HG03108 (cell line): ENCODE results near the gene CD244.

Experiments
- ATAC-seq: cut with Tn5 transposase; IDR thresholded peaks from one replicate; pipeline ENCODE4 v1.9.1; 2021; ENCODE audit warnings: moderate library complexity; ENCODE audit not compliant: unreplicated experiment

Gene CD244

DNA sequence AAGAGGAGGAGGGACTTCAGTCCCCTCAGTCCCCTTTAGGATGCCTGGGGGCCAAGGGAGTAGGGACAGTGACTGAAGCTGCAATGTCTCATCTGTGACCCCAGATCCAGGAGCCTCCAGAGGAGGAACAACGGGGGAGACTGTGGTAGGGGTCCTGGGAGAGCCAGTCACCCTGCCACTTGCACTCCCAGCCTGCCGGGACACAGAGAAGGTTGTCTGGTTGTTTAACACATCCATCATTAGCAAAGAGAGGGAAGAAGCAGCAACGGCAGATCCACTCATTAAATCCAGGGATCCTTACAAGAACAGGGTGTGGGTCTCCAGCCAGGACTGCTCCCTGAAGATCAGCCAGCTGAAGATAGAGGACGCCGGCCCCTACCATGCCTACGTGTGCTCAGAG lies 48.4 kb downstream of the CD244 start:
- ATAC-seq: no peak

DNA sequence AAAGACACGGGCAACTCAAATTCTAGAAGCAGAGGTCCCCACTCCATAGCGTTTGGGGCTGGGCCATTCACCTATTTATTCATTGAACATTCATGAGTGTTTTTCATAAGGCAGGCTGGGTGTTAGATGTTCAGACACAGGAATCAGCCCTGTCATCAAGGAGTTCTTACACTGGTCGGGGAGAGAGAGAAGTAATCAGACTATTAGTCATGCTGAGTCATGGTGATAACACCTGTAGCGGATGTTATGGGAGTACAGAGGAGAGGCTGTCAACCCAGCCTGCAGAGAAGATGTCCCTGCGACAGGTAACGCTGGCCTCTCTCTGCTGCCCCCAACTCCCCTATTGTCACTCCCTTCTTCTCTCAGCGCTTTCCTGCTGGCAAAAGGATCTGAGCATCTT lies 49.5 kb downstream of the CD244 start:
- ATAC-seq: no peak

DNA sequence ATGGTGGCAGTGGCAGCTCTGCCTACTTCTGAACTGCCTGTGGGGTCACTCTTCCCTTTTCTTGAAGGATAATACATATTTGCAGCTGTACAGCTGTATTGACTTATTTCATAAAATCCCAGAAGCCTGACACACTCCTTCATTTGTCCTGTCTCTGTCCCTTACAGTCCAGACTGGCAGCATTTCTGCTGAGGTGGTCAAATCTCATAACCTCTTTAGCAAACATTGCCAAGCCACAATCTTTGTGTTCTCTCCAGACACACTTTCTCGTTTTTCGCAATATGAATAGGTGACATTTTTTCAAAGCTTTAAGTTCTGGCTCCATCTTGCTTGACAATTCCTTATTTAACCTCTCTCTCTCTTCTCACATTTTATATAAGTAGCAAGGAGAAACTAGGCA lies 51.5 kb downstream of the CD244 start:
- no peak for ATAC-seq

DNA sequence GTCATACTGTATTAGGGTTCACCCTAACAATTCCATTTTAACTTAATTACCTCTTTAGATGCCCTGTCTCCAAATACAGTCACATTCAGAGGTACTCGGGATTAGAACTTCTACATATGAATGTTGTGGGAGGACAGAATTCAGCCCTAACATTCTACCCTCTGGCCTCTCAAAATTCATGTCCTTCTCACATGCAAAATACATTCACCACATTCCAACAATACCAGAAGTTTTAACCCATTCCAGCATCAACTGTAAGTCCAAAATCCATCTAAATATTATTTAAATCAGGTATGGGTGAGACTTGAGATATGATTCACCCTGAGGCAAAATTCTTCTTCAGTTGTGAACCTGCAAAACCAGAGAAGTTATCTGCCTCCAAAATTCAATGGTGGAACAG lies 52.2 kb downstream of the CD244 start:
- no peak for ATAC-seq

DNA sequence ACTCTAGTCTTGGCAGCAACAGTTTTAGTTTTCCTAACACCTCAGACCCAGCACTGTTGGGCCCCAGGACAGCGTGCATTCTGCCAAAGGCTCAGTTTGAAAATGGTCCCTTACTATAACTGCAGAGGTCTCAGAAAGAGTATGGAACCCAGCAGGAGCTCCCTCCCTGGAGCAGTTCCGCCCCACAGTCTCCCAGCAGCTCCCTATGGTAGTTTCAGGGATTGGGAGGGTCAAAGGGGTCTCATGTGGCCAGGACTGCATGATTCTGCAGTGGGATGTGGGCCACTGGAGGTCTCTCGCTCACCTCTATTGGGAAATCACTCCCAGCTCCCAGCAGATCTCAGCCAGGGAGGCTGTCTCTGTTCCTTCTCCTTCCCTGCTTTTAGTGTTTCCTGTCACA lies 54.4 kb downstream of the CD244 start:
- ATAC-seq: no peak

DNA sequence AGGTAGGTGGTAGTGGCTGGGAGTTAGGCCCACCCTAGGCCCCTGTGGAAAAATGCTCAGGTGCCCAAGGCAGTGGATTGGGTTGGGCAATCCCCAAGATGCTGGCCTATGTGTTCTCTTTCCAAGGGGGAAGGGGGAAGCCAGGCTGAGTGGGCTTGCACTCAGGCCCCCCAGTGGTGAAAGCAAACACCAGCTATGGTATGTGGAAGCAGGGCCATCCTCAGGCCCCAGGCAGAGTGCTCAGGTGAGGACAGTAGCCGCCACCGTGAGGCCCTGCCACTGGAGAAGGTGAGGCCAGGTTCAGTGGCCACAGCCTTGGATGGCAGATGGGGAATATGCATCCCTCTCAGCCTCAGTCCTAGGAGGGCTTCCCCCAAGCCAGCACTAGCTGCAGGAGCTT lies 54.9 kb downstream of the CD244 start:
- ATAC-seq: no peak

DNA sequence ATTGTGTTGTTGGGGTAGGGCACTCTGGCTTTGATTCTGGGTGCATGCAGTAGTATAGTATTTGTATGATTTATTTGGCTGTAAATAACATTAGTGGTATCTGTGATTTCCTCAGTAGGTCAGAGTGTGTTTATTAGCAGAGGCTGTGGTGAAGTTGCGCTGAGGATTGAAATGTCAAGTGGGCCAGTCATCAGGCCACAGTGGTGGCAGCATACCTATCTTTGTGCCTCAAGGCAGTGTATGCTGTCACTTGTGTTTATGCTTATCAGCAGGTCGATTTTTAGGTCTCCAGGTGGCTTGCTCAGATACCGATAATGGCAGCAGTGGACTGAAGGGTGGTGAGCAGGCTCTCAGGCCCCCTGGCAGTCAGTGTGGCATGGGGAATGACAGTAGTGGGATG lies 55.4 kb downstream of the CD244 start:
- ATAC-seq: no peak

DNA sequence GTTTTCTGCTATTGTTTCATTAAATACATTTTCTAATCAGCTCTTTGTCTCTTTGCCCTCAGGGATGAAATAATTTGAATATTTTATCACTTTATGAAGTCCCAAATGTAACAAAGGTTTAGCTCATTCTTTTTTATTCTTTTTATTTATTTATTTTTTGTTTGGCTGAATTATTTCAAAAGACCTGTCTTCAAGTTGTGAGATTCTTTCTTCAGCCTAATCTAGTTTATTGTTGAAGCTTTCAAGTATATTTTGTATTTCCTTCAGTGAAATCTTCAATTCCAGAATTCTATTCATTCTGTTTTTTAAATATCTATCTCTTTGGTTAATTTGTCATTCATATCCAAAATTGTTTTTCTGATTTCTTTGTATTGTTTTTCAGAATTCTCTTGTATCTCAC lies 55.9 kb downstream of the CD244 start:
- no peak for ATAC-seq

DNA sequence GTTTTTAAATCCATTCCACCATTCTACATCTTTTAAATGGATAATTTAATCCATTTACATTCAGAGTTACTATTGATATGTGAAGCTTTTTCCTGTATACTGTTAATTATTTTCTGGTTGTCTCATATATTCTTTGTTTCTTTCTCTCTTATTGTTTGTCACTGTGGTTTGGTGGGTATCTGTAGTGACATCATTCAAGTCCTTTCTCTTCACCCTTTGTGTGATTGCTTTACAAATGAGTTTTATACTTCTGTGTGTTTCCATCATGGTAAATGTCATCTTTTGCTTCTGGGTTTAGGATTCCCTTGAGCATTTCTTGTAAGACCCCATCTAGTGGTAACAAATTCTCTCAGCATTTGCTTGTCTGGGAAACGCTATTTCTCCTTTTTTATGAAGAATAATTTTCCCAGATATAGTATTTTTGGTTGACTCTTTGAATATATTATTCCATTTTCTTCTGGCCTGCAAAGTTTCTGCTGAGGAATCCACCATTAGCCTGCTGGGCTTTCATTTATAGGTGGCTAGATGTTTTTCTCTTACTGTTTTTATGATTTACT lies 56.5 kb downstream of the CD244 start:
- no peak for ATAC-seq

DNA sequence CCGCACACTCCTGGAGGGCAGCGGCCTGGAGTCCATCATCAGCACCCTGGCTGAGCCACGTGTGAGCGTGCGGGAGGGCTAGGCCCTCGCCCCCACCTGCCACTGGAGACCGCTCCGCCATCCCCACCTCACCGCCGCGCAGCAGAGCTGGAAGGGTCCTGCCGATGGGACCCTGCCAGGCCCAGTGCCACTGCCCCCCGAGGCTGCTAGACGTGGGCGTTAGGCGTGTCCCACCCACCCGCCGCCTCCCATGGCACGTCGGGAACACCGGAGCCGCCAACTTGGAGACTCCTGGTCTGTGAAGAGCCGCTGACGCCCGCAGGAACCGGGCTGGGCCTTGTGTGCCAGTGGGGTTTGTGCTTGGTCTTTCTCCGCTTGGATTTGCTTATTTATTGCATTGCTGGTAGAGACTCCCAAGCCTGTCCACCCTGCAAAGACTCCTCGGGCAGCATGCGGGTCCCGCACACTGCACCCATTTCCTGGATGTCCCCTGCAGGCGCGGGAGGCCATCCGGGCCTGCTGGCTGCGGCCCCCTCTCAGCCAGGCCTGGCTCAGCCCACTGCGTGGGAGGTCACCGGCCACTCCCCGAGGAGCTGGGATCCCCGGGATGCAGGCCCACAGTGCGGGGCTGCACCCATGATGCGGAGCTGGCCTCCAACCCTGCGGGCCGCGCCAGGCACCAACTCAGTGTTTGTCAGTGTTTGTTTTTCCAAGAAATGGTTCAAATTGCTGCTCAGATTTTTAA lies 60.7 kb downstream of the CD244 start:
- no peak for ATAC-seq

DNA sequence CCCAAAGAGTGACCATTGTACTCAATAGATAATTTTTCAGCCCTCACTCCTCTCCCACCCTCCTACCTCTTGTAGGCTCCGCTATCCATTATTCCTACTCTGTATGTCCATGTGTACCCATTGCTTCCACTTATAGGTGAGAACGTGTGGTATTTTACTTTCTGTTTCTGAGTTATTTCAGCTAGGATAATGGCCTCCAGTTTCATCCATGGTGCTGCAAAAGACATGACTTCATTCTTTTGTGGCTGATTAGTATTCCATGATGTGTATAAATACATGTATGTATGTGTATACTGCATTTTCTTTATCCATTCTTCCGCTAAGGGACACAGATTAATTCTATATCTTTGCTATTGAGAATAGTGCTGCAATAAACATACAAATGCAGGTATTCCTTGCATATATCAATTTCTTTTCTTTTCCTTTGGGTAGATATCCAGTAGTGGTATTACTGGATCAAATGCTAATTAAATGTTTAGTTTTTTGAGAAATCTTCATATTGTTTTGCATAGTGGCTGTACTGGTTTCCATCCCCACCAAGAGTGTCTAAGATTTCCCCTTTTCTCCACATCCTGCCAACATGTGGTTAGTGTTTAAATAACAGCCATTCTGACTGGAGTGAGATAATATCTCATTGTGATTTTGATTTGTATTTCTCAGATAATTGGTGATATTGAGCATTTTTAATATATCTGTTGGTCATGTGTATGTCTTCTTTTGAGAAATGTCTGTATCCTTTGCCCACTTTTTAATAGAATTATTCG lies 61.9 kb downstream of the CD244 start:
- no peak for ATAC-seq

DNA sequence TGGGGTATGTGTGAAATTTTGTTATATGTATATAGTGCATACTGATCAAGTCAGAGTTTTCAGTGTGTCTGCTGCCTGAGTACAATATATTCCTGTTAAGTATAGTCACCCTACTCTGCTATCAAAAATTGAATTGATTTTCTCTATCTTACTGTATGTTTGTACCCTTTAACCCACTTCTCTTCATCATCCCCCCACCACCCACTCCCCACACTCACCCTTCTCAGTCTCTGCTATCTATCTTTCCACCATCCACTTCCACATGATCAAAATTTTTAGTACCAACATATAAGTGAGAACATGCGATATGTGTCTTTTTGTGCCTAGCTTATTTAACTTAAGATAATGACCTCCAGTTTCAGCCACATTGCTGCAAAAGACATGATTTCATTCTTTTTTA lies 62.5 kb downstream of the CD244 start:
- no peak for ATAC-seq

DNA sequence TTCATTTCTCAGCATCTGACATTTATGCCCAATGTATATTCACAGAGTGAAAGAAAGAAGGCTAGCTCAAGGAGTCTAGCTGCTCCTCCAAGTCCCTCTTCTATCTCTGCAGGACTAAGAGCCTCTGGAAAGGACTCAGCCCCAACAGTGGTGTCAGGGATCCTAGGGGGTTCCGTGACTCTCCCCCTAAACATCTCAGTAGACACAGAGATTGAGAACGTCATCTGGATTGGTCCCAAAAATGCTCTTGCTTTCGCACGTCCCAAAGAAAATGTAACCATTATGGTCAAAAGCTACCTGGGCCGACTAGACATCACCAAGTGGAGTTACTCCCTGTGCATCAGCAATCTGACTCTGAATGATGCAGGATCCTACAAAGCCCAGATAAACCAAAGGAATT lies 63.0 kb downstream of the CD244 start:
- ATAC-seq: no peak

DNA sequence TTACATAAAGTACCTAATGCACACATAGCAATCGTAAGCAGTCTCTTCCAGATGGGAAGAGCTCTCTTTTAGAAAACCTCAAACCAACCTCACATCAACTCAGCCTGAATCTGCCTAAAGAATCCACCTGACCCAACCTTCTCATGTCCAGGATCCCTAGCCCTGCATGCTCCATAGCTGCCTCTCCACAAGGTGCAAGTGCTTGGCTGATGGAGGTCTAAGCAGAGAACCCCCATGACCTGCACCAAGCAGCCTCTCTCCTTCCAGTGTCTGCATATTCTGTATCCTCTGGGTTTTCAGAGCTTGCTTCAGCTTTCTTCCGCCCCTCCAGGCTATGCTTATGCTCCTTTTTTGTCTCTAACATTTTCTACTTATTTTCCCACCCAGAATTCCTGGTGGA lies 64.2 kb downstream of the CD244 start:
- ATAC-seq: no peak

DNA sequence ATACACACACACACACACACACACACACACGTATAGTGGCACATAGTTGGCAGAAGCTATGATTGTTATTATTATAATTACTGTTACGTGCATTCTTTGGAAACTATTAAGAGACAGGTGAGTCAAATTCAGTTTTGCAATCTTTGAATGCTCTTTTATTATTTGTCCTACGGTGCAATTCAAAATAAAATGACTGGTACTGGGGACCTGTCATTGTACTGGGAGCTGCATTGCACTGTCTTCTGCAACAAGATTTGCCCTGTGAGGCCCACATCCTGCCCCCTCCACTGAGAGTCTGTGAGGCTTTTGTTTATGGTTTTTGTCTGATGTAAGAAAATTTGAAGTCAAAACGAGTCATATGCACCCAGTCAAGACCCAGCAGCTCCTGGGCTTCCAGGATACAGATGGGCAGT lies 64.8 kb downstream of the CD244 start:
- ATAC-seq: peak; percentile 25

DNA sequence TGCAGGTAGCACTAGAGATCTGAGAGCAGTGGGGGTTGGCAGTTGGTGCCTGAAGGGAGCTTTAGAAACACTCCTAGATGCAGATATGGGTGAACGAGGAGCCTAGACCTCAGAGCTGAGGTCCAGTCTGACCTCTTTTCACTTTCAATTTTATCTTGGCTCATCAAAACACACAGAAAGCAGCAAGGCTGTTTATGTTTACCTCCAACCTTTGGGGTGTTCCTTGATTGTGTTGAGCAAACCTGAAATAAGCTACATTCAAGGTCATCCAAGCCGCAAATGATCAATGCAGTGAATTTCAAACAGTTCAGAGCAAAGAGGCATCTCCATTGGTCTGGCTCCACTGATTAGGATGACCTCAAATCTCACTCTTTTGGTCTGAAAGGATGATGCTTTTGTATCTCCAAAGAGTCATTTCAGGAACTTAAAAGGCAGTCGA lies 65.4 kb downstream of the CD244 start:
- ATAC-seq: no peak

DNA sequence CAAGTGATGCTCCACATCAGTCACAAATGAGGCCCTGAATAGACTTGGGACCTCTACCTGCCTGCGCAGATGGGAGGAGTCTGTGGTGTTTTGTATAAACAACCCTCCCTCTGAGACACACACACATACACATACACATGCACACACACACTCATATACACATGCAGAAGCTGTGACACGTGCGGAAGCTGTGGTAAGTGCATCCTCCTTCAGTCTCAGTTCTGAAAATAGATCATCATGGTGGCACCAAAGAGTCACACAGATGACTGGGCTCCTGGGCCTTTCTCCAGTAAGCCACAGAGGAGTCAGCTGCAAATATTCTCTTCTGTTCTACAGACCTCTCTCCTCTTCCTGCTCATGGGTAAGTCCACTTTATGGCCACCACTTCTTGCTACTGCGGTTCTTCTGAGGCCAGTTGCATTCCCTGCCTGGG lies 66.7 kb downstream of the CD244 start, which contains the start of gene LY9:
LY9 (plus strand) TSS at position 224 of the 433 bp plus-strand sequence; CDS start at position 238, 14 bp downstream.
- ATAC-seq: peak; percentile 80

DNA sequence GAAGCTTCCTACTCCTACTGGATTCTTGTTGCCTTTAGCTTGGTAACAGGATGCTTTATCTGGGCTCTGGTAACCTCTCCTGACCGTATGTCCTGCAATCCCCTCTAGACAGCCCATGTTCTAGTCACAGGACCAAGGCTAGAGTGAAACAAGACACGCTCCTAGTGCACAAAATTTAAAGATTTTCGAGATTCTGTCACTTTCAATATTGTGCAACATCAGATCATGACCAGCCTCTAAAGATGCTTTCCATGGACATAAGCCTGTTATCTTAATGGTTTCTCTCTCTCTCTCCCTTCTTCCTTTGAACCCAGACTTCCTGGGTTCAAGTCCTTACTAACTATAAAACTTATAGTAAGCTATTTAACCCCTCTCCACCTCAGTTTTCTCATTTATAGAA lies 68.3 kb downstream of the CD244 start:
- ATAC-seq: no peak

DNA sequence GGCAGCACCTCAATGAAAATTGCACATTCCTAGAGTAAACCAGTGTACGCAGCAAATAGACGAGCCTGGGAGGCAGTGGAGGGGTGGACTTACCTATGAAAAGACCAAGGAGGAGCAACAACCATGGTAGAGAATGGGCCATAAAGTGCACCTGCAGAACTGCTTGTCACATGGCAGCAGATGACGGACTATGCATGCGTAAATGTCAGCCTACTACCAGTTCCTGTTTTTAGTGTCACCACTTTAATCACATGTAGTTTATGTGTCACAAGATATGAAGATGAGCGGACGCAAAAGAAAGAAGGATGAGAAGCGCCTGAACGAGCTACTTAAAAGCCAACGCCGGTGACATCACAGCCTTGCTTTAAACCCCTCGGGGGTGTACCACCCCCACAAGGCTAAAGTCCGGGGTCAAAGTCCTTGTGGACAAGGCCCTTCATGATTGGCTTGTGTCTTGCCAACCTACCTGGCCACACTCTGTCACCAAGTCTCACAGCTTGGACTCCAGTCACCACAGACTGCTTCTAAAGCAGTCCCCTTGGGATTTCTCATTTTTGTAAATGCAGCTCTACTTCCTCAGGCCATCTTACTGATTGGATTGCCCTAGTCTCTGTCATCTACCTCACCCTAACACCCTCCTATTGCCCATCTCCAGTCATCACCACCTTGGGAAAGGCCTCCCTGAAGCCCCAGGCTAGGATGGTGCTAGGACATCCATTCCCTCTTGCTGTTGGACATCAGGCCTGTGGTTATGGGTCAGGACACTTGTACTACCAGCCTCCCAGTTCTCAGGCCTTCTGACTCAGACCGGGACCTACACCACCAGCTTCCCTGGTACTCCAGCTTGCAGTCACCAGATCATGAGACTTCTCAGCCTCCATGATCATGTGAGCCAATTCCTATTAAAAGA lies 72.7 kb downstream of the CD244 start:
- peak; percentile 85 for ATAC-seq

DNA sequence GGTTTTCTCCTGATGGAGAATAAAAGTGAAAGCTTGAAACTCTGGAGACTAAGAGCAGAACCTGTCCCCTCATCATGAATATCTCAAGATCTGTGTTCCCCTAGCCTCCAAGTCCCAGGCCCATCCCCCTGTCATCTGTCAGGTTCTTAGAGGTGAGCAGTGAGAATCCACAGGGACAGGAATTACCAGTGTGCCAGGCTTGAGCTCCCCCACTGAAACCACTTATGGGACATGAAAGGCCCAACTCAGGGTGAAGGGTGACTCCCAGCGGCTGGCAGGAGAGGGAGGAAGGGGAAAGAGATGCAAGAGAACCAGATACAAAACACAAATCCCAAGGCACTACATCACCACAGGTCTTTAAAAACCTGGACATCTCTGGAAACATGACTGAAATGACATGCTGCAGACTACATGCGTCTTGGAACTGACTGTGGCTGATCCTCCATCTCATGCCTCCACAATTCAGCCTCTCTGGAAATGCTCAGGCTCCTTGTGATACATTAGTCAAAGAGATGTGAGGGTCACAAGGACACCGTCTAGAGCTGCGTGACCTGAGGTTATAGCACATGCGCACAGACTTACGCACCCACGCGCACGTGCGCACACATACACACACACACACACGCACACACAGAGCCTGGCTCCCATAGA lies 73.5 kb downstream of the CD244 start:
- ATAC-seq: peak; percentile 6
